Gastrocnemius medialis (tissue), 4 donors: ENCODE data around the gene MXI1.

Source experiments
- CTCF ChIP-seq, 5 experiments: fragments of 450-650 bp in 3 of 5; fragments of 200-600 bp in 2 of 5; sonication (generic) in 2 of 5; IDR thresholded peaks in 4 of 5; conservative IDR thresholded peaks in 1 of 5; 1 replicate in 4 of 5; 2 replicates in 1 of 5; pipeline ENCODE4 v1.5.1; 2016 to 2019; ENCODE audit warnings: antibody characterized with exemption in 5 of 5, mild to moderate bottlenecking in 3 of 5, moderate library complexity in 3 of 5
- POLR2A ChIP-seq, 2 donors: fragments of 450-650 bp; IDR thresholded peaks; one replicate each; pipeline ENCODE4 v1.6.1; 2017; ENCODE audit warnings: antibody characterized with exemption in 2 of 2, mild to moderate bottlenecking in 2 of 2, moderate library complexity in 2 of 2

DNA sequence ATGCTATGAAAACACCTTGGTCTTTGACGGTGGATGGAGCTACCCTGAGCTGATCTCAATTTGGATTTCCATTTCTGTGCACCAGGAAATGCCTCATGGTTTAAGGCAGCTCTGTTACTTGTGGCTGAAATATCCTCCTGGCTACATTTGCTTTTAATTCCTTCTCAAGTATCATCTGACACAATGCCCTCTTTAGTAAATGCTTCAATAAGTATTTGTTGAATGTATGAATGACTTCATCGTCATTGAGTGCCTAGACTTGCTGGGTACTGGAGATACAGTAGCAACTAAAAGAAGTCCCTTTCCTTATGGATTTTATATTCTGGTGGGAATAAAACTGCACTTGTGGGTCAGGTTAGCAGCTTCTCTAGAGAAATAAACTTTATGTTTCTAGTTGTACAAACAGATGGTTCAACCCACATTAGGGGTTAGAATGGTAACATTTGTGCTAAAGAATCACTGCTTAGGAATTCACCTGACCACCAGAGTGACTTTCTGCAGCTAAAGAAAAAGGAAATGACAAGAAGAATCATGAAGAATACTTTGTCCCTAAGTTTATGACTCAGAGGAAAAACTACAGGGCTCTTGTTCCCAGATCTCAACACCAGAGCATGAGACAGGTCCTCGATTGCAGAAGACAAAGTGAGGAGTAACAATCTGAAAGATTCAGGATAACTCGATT, 119.1 kb downstream of the MXI1 start:
- no peak for TF ChIP-seq CTCF (IDR thresholded peaks at IDR 0.05 in 4 of 5, conservative IDR thresholded peaks at IDR 0.05 in 1 of 5)
- no peak for TF ChIP-seq POLR2A (IDR thresholded peaks at IDR 0.05)
